CD4-positive, alpha-beta T cell treated with Interleukin-6 at 100 ng/mL for 8 hours (primary cell): ENCODE data around the gene ADGRL1.
"Not testable (repeated sequence)": the region's sequence is repeated elsewhere in the genome, so short reads cannot be mapped to it uniquely, and the experiment has no call there.

ENCODE experiments used
- DNase-seq: peaks from one replicate; pipeline ENCODE4 v3.0.0-alpha.2; 2020; ENCODE audit warnings: mixed read lengths, low spot score

The ADGRL1 gene

DNA sequence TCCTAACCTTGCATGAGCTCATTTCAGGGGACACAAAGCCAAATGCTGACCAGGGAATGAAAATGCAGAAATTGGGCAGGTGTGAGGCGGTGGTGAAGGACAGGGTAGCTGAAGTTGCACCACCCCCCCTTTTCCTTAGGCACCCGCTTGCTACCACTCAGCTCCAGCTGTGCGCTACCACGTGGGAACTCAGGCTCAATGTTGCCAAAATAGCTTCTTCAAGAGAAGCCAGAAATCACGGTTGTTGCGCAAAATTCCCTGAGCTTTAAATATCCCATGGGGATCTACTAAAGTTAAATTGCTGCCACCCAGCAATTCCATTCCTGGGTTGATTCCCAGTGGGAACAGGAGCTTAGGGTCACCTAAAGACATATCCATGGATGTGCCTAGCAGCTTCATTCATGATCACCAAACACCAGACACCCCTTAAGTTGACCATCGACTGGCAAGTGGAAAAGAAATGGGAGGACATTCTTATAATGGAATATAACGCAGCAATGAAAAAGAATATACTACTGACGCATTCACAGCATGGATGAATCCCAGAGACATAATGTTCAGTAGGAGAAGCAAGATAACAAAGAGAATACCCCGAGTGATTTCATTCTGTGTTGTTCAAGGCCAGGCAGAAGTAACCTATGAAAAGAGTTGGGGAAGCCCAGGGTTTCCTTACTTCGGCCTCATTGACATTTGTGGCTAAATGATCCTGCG lies 12.8 kb upstream of the ADGRL1 start:
- no peak for DNase-seq

GRCh38 chr19:14217886-14218285 lies 11.9 kb upstream of the ADGRL1 start:
- DNase-seq, result not testable (repeated sequence)

DNA sequence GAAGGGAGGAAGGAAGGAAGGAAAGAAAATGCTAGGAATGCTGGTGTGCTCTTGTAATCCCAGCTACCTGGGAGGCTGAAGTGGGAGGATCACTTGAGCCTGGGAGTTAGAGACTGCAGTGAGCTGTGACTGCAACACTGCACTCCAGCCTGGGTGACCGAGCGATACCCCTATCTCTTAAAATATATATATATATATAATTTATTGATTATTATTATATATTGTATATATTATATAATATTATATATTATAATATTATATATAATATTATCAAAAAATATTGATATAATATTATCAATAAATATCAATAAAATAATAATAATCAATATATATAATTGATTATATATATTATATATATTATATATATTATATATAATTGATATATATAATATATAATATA lies 8.6 kb upstream of the ADGRL1 start:
- no peak for DNase-seq

- DNase-seq, result not testable (repeated sequence)
Measured at GRCh38 chr19:14210182-14210581, 4.2 kb upstream of the ADGRL1 start.

GRCh38 chr19:14209401-14209800 lies 3.4 kb upstream of the ADGRL1 start:
- DNase-seq, result not testable (repeated sequence)

- not testable (repeated sequence) for DNase-seq
Measured at GRCh38 chr19:14208496-14208895, 2.5 kb upstream of the ADGRL1 start.

GRCh38 chr19:14207796-14208195 lies 1.8 kb upstream of the ADGRL1 start:
- DNase-seq, result not testable (repeated sequence)

- peak; percentile 82 for DNase-seq
Measured at GRCh38 chr19:14206737-14207726, 1.1 kb upstream of the ADGRL1 start.

DNA sequence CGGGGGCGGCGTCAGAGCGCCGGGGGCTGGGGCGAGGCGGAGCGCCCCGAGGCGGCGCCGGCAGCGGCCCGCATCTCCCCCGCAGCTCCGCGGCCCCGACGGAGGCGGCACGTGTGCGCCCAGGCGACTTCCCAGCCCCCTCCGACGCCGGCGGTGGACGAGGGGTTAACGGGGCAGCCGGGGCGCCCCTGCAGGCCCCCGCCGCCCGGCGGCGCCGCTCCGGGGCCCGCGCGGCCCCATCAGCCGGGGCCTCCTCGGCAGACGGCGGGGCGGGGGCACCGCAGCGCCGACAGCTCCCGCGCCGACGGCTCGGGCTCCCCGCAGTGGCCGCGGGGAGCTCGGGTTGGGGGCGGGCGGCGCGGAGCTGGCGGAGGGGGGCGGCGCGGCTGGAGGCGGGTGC lies 339 bp upstream of the ADGRL1 start:
- not testable (repeated sequence) for DNase-seq

- DNase-seq, result not testable (repeated sequence)
Measured at GRCh38 chr19:14204676-14205451, 1.1 kb downstream of the ADGRL1 start.

GRCh38 chr19:14204219-14204618 lies 1.8 kb downstream of the ADGRL1 start:
- not testable (repeated sequence) for DNase-seq

DNA sequence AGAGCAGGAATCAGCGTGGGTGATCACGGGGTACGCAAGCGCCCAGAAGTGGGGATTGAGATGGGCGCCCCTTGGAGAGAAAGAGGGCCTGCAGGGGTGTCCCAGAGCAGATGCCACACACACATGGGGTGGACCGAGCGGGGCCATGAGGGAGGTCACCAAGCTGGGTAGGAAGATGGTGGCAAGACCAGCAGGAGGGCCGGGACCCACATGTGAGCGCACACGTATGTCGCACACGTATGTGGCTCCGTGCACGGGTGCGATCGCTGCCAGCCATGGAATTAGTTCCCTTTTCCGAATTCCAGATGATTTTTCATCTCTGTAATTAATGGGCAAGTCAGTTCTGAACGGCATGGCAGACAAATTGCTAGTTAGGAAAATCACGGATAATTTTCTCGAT lies 2.2 kb downstream of the ADGRL1 start:
- DNase-seq, result not testable (repeated sequence)

- DNase-seq, result no peak
Measured at GRCh38 chr19:14203177-14203576, 2.8 kb downstream of the ADGRL1 start.

DNA sequence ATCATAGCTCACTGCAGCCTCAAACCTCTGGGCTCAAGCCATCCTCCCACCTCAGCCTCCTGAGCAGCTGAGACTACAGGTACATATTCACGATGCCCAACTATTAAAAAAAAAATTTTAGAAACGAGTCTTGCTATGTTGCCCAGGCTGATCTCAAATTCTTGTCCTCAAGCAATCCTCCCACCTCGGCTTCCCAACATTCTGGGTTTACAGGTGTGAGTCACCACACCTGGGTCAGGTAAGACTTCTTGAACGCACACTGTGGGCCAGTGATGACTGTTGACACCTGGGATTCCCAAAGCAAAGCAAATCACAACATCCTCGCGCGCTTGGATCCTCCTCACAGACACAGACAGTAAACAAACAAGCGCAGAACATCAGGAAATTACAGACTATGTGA lies 4.5 kb downstream of the ADGRL1 start:
- DNase-seq, result not testable (repeated sequence)

DNA sequence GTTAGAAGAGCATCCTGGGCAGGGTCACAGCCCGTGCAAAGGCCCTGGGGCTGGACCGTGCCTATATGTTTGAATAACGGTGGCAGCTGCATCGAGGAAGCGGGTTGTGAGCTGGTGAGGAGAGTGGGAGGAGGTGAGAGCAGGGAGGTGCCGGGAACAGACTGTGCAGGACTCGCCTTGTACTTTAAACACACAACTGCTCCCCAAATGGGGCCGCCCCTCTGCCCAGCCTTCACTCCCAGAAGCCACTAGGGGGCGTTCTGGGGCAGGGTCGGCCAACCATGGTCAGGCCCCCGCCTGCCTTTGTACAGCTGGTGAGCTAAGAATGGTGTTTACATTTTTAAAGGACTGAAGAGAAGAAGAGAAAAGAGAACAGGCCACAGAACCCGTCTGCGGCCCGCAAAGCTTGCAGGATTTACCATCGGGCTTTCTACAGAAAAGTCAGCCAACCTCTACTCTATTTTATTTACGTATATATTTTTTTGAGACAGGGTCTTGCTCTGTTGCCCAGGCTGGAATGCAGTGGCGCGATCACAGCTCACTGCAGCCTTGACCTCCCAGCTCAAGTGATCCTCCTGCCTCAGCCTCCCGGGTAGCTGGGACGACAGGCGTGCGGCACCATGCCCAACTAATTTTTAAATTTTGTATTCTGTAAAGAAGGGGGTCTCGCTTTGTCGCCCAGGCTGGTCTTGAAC lies 5.7 kb downstream of the ADGRL1 start:
- DNase-seq, result peak; percentile 46

DNA sequence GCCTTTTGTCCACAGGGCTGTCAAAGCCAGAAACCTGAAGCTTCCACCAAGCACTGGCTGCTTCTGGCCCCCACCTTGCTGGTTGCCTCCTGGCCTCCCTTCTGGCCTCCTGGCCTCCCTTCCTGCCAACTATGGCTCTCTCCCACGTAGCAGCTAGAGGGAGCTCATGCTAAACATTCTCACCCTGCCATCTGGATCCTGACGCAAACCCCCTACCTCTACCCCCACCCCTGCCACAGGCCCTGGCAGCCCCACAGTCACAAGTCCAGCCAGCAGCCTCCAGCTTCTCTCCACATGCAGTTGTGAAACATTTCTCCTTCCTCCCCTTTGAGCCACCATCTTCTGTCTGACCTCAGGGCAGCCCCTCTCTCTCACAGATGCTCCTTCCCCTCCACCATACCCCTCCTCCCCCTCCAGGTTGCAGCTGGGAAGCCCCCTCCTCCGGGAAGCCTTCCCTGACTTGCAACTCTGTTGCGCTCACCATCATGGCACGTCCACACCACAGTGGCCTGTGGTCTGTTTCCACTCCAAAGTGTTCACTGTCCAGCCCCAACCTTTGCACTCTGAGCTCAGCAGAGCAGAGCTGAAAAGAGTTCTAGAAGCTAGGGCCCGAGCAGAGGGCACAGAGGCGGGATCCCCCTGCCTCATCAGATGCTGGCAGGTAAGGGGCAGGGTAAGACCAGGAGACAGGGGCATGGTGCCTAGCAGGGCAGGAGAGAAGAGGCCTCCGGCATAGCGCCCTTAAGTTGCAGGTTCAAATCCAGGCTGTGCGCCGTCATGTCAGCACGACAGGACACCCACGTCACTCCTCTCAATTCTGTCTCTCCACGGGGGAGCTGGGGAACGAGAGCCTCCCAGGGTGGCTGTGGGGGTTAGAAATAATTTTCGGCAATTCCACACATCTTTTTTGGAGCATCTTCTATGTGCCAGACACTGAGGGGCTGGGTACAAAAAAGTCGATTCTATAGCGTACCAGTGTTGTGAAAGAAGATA lies 7.3 kb downstream of the ADGRL1 start:
- DNase-seq, result no peak

GRCh38 chr19:14197882-14198281 lies 8.1 kb downstream of the ADGRL1 start:
- DNase-seq, result no peak

DNA sequence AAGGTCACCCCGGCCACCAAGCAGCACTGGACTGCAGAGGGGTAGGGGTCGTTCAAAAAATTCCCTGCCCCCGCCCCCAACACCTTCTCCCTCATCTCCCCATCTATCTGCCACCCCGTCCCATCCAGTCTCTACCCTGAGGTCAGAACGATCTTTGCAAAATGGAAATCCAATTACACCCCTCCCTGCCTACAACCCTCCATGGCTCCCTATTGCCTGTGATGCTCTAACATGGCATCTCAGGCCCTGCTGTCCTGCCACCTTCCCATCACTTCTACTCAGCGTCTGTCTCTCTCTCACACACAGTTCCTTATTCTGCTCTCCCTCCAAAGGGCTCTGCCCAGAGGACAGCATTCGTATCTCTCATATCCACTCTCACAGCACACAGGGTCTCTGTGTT lies 8.7 kb downstream of the ADGRL1 start:
- DNase-seq, result not testable (repeated sequence)

DNA sequence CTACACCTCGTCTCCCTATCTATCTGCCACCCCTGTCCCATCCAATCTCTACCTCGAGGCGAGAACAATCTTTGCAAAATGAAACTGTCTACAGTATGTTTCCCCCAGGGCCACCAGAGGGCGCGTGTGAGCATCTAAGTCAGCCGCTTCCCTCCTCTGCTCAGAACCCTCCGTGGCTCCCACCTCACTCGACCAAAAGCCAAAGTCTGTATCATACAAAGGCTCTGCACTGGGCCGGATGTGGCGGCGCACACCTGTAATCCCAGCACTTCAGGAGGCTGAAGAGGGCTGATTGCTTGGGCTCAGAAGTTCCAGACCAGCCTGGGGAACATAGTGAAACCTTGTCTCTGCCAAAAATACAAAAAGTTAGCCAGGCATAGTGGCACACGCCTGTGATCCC lies 9.9 kb downstream of the ADGRL1 start:
- DNase-seq, result peak; percentile 77

DNA sequence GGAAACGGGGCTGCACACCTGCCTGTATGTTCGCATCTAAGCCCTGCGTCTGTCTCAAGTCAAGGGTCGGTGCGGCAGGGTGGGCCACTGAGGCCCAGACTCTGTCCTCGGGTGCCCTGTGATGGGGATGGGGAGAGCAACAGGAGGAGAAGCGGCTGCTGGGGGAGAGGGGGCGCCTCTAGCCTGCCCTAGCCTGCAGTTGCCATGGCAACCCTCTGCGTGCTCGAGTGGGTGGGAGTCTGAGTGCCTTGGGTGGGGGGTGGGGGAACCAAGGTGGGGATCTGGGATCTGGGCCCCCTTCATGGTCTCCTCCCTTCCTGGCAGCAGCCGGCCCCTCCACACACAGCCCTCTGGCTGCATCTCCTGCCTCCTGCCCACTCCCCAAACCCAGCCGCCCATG lies 10.8 kb downstream of the ADGRL1 start:
- not testable (repeated sequence) for DNase-seq
